Retinal pigment epithelial cell (primary cell): ENCODE measurements around the gene ZBTB40.

Experiments used
- DNase-seq: peaks from one replicate; pipeline ENCODE4 v3.0.0-alpha.2; 2010; ENCODE audit warnings: low read depth
- H3K4me3 ChIP-seq: 2 replicates; pipeline ENCODE4 v1.5.1; 2011; ENCODE audit warnings: mild to moderate bottlenecking, low read length, control low read depth, moderate library complexity
- TF ChIP-seq, protein P1 (sequence below): conservative IDR thresholded peaks from 2 replicates; pipeline ENCODE4 v1.5.1; 2011; ENCODE audit warnings: low read depth, low read length, control low read depth, inconsistent platforms

Gene ZBTB40

GRCh38 chr1:22508991-22509390, 57.3 kb downstream of the ZBTB40 start:
- H3K4me3 ChIP-seq: no peak overlapping the region
- TF ChIP-seq, protein P1, sequence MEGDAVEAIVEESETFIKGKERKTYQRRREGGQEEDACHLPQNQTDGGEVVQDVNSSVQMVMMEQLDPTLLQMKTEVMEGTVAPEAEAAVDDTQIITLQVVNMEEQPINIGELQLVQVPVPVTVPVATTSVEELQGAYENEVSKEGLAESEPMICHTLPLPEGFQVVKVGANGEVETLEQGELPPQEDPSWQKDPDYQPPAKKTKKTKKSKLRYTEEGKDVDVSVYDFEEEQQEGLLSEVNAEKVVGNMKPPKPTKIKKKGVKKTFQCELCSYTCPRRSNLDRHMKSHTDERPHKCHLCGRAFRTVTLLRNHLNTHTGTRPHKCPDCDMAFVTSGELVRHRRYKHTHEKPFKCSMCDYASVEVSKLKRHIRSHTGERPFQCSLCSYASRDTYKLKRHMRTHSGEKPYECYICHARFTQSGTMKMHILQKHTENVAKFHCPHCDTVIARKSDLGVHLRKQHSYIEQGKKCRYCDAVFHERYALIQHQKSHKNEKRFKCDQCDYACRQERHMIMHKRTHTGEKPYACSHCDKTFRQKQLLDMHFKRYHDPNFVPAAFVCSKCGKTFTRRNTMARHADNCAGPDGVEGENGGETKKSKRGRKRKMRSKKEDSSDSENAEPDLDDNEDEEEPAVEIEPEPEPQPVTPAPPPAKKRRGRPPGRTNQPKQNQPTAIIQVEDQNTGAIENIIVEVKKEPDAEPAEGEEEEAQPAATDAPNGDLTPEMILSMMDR: no peak
- no peak for DNase-seq

DNA sequence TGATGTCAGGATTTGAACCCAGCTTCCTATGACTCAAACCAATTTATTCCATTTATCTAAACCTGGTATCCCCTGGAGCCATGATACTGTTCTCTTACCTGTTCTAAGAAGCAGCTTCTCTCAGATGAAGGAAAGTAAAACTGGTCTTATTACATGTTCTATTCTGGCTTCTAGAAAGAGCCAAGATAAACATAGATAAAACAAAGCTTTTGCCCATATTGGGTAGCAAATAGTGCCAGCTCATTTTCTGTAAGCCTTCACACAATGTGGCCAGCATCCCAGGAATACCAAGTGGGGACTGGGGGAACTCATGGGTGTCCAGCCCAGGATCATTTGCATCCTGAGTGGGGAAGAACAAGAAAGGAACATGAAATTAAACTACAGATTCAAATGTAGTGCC, 58.2 kb downstream of the ZBTB40 start:
- no peak overlapping the region for H3K4me3 ChIP-seq
- TF ChIP-seq, protein P1: no peak
- DNase-seq: no peak

GRCh38 chr1:22512873-22513272, 61.2 kb downstream of the ZBTB40 start:
- no peak overlapping the region for H3K4me3 ChIP-seq
- no peak for DNase-seq
- TF ChIP-seq, protein P1: no peak

- TF ChIP-seq, protein P1: no peak
- no peak overlapping the region for H3K4me3 ChIP-seq
- no peak for DNase-seq
Observed at GRCh38 chr1:22516906-22517571, 65.4 kb downstream of the ZBTB40 start.

- H3K4me3 ChIP-seq: no peak overlapping the region
- no peak for DNase-seq
- TF ChIP-seq, protein P1: no peak
Observed at GRCh38 chr1:22517956-22518355, 66.3 kb downstream of the ZBTB40 start.

GRCh38 chr1:22518379-22518778, 66.7 kb downstream of the ZBTB40 start:
- H3K4me3 ChIP-seq: no peak overlapping the region
- TF ChIP-seq, protein P1: no peak
- DNase-seq: no peak

GRCh38 chr1:22520871-22521270, 69.2 kb downstream of the ZBTB40 start:
- TF ChIP-seq, protein P1: no peak
- DNase-seq: no peak
- H3K4me3 ChIP-seq: no peak overlapping the region
